NK-92 (cell line): Measurements from ENCODE around the gene ANKRD13D.
"Not testable (repeated sequence)": the region's sequence is repeated elsewhere in the genome, so short reads cannot be mapped to it uniquely, and the experiment has no call there.

Source experiments
- DNase-seq: peaks from one replicate; lab custom pipeline; 2025; ENCODE audit not compliant: unreplicated experiment; lab: John Stamatoyannopoulos, UW

Gene ANKRD13D

GRCh38 chr11:67317205-67317887 is 28.2 kb downstream of the ANKRD13D start:
- peak; percentile 88 for DNase-seq

GRCh38 chr11:67317888-67318555 is 28.9 kb downstream of the ANKRD13D start:
- no peak for DNase-seq

- not testable (repeated sequence) for DNase-seq
Observed at GRCh38 chr11:67318876-67319275, 29.8 kb downstream of the ANKRD13D start.

- DNase-seq = no peak
Observed at GRCh38 chr11:67320011-67320410, 30.9 kb downstream of the ANKRD13D start.

GRCh38 chr11:67320691-67321090 is 31.6 kb downstream of the ANKRD13D start:
- DNase-seq = no peak

GRCh38 chr11:67321313-67321871 is 32.3 kb downstream of the ANKRD13D start:
- DNase-seq = no peak

GRCh38 chr11:67322049-67322448 is 32.9 kb downstream of the ANKRD13D start:
- DNase-seq = no peak

GRCh38 chr11:67323526-67323925 is 34.4 kb downstream of the ANKRD13D start:
- DNase-seq = no peak

- no peak for DNase-seq
Observed at GRCh38 chr11:67332081-67332691, 43.1 kb downstream of the ANKRD13D start.

GRCh38 chr11:67337257-67337656 is 48.2 kb downstream of the ANKRD13D start:
- no peak for DNase-seq

GRCh38 chr11:67344264-67344663 is 55.2 kb downstream of the ANKRD13D start:
- DNase-seq = no peak

GRCh38 chr11:67345247-67345919 is 56.3 kb downstream of the ANKRD13D start:
- DNase-seq = no peak

GRCh38 chr11:67345920-67346819 is 57.1 kb downstream of the ANKRD13D start:
- DNase-seq = no peak

GRCh38 chr11:67347964-67348749 is 59.1 kb downstream of the ANKRD13D start:
- DNase-seq = no peak

- no peak for DNase-seq
Observed at GRCh38 chr11:67349036-67349435, 59.9 kb downstream of the ANKRD13D start.

- DNase-seq = no peak
Observed at GRCh38 chr11:67349457-67349856, 60.4 kb downstream of the ANKRD13D start.

GRCh38 chr11:67349928-67350465 is 60.9 kb downstream of the ANKRD13D start:
- no peak for DNase-seq

GRCh38 chr11:67351275-67352005 is 62.3 kb downstream of the ANKRD13D start:
- DNase-seq = no peak
